NCI-H1417 (cell line): ENCODE results near the gene RNPEPL1.

Experiments
- DNase-seq, 3 experiments: peaks; one replicate each; lab custom pipeline; 2025; lab: John Stamatoyannopoulos, UW

RNPEPL1 gene

DNA sequence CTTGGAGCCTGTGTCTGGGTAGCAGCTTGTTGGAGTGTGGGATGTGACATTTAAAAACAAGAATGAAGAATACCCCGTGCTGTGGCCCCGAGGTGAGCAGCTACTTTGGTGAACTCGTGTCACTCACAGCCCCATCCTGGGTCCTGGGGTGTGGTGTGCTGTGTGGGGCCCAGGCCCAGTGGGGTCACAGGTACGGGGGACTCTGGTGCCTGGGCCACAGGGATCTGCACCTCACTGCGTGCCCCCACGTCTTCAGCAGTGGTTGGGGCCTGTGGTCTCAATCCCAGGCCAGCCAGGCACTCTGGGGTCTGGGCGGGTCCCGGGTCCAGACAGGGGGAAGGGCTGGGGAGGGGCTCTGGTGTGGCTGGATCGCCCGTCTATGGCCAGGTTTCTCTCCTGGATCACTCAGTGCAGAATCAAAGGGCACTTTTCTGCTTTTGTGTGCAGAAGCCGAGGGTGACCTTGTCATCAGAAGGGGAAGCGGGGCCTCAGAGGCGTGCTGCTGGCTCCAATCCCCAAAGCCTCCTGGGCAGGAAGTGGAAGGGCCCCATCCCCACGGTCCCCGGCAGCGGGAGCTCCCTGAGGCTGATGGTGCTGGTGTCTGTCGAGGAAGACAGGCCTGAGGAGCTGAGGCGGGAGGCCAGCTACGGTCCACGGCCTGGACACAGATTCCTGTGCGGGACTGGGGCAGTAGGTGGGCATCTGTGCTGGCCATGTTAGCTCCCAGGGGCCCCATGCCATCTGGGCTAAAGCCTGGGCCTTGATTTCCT lies 58.4 kb downstream of the RNPEPL1 start:
- no peak for DNase-seq

DNA sequence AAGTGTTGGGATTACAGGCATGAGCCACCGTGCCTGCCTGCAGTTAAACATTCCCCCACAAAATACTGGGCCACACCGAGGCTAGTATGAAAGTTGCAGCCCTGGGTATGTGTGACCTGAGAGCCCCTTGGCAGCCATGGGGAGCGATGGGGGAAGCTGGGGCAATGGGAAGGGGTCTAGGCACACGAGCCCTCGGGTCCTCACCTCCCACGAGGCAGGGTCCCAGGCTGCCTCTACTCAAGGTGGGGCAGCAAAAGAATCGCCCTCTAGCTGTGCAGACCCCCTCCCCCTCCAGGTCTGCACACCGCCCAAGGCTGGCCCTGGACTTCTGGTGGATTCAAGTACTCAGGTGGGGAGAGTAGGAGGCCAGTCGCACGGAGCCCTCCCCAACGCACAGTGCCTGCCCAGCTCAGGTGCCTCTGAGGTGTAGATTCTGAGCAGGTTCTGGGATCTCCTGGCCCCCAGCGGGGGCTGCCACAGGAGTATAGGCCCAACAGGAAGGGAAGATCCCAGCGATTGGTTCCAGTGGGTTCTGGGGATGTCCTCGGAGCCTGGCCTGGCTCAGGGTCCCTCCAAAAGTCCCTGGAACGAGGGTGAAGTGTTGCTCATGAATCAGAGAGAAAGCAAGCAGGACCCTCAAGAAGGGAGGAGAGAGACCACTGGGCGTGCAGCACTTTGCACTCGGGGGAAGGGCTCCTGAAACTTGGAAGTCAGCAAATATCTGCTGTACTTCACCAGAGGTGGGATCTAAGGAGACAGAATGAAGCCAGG lies 59.6 kb downstream of the RNPEPL1 start:
- DNase-seq = no peak

DNA sequence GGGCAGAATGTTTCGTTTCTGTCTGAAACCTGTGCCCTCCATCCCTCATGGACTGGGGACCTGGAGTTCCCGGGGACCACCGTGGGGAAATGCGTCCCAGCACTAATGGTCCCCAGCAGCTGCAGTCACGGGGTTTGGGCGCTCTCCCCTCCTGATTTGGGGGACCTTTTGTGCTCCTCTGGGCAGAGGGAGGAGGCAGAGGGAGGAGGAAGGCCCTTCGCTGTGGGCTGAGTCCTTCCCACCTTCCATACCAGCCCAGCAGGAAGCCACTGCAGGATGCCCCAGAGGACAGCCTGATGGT lies 60.2 kb downstream of the RNPEPL1 start:
- DNase-seq = no peak

DNA sequence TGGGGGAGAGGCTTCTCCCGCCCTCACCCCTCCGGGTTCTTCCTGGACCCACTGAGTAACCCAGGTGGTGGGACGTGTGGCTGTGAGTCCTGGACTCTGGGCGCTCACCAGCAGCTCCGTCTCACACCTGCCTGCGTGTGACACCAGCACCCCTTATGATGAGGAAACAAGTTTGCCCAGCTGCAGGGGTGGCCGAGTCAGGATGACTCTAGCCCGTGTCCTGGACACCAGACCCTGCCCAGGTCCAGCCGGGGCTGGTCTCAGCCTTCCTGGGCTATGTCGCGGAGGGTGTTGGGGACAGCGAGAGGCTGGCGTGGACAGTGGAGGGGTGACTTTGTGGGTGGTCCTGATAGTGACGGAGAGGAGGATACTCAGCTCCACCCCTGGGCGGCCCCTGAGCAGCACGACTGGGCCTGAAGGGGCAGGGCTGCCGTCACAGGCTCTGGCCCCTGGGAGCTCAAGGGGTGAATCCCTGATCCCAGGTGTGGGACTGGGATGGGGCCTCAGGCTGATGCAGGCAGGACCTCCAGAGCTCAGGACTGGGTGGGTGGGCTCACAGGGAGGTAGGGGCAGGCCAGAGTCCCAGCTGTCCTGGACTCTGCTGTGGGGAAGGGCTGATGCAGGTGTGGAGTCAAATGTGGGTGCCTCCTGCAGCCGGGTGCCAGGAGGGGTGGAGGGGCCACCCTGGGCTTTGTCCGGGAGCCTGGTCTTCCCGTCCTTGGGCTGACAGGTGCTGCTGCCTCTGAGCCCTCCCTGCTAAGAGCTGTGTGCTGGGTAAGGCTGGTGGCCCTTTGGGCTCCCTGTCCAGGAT lies 60.7 kb downstream of the RNPEPL1 start:
- no peak for DNase-seq

DNA sequence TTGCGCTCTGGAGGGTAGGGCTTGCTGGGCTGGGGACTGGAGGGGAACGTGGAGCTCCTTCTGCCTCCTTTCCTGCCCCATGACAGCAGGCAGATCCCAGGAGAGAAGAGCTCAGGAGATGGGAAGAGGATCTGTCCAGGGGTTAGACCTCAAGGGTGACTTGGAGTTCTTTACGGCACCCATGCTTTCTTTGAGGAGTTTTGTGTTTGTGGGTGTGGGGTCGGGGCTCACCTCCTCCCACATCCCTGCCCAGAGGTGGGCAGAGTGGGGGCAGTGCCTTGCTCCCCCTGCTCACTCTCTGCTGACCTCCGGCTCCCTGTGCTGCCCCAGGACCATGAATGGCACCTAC lies 61.3 kb downstream of the RNPEPL1 start:
- DNase-seq = no peak

DNA sequence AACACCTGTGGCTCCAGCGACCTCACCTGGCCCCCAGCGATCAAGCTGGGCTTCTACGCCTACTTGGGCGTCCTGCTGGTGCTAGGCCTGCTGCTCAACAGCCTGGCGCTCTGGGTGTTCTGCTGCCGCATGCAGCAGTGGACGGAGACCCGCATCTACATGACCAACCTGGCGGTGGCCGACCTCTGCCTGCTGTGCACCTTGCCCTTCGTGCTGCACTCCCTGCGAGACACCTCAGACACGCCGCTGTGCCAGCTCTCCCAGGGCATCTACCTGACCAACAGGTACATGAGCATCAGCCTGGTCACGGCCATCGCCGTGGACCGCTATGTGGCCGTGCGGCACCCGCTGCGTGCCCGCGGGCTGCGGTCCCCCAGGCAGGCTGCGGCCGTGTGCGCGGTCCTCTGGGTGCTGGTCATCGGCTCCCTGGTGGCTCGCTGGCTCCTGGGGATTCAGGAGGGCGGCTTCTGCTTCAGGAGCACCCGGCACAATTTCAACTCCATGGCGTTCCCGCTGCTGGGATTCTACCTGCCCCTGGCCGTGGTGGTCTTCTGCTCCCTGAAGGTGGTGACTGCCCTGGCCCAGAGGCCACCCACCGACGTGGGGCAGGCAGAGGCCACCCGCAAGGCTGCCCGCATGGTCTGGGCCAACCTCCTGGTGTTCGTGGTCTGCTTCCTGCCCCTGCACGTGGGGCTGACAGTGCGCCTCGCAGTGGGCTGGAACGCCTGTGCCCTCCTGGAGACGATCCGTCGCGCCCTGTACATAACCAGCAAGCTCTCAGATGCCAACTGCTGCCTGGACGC lies 61.9 kb downstream of the RNPEPL1 start:
- DNase-seq = no peak
